ENCODE data around the gene KLHDC2.
A peak's percentile ranks its signal among the peaks of the same experiment; 100 is the strongest.
"Not testable (repeated sequence)": the region's sequence is repeated elsewhere in the genome, so short reads cannot be mapped to it uniquely, and the experiment has no call there.

Gene KLHDC2, protein sequence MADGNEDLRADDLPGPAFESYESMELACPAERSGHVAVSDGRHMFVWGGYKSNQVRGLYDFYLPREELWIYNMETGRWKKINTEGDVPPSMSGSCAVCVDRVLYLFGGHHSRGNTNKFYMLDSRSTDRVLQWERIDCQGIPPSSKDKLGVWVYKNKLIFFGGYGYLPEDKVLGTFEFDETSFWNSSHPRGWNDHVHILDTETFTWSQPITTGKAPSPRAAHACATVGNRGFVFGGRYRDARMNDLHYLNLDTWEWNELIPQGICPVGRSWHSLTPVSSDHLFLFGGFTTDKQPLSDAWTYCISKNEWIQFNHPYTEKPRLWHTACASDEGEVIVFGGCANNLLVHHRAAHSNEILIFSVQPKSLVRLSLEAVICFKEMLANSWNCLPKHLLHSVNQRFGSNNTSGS

DNA sequence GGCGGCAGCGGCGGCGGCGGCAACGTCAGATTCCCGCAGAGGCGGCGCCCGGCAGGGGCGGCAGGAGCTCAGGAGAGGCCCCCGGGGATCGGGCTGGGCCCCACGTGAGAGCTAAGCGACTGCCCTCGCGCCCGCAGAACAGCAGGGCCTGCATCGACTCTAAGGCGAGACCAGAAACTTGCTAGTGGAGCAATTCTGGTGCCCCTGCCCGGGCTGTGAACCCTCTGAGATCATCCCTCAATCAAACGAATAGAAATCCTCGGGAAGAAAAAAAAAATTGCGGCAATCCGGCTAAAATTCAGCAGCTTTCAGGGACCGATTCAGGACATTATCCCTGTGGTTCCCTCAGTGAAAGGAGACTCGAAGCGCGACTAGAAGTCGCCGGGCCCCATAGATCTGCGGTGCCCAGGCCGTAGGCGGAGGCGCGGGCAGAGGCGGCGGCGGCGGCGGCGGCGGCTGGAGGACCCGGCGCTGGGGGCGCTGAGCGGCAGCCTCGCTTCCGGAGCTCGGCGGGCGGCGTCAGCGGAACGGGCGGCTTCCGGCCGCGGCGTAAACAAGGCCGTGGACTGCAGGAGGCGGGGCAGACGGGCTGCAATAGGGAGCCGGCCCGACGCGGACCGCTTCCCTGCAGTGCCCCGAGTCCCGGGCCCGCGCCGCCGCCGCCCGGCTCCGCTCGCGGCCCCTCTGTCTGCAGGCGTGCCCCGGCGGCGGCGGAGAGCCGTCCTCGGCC, at the start of gene KLHDC2:
Gene KLHDC2 (plus strand): TSS at position 583 of the 730 bp plus-strand sequence. CDS start 316 bp downstream, outside the sequence.
- peak; percentile 83 for DNase-seq (ENCODE audit: low read depth)

DNA sequence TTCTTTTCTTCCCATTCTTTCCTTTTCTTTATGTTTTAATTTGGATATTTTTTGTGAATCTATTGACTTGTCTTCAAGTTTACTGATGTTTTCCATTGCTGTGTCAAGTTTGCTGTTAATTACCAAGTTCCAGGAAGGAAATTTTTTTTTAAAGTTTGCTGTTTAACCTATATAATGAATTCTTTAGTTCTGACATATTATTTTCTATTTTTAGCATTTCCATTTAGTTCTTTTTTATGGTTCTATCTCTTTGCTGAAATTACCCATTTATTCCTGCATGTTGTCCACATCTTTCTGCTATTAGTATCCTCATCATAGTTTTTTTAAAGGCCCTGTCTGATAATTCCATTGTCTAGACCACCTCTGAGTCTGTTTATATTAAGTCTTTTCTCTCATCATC, 47.2 kb upstream of the KLHDC2 start:
- DNase-seq (ENCODE audit: low read depth), result no peak

GRCh38 chr14:49721733-49722435, 46.1 kb upstream of the KLHDC2 start:
- DNase-seq (ENCODE audit: low read depth), result not testable (repeated sequence)

DNA sequence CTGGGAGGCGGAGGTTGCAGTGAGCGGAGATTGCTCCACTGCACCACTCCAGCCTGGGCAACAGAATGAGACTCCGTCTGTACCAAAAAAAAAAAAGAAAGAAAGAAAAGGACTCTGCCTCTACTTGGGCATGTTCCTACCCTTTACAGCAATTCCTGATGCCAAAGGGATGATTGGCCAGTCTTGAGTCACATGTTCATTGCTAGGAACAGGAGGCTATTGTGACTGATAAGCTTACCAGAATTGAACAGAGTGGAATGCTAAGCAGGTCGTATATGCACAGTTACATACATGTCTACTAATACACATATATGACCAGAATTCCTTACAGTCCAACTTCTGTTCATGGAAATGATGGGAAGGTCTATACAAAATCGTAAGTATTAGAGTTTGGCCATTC, 40.8 kb upstream of the KLHDC2 start:
- DNase-seq (ENCODE audit: low read depth), result no peak

- DNase-seq (ENCODE audit: low read depth), result no peak
These were observed 35.1 kb upstream of the KLHDC2 start for GRCh38 chr14:49732896-49733295.

GRCh38 chr14:49733836-49734235, 34.1 kb upstream of the KLHDC2 start:
- no peak for DNase-seq (ENCODE audit: low read depth)

DNA sequence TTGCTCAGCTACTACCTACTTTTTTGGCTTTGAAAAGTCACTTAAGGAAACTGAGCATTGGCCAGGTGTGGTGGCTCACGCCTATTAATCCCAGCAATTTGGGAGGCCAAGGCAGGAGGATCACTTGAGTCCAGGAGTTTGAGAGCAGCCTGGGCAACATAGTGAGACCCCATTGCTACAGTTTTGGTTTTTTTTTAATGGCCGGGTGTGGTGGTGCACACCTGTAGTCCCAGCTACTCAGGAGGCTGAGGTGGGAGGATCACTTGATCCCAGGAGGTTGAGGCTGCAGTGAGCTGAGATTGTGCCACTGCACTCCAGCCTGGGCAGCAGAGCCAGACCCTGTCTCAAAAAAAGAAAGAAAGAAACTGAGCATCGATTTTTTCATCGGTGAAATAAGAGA, 32.3 kb upstream of the KLHDC2 start:
- not testable (repeated sequence) for DNase-seq (ENCODE audit: low read depth)

DNA sequence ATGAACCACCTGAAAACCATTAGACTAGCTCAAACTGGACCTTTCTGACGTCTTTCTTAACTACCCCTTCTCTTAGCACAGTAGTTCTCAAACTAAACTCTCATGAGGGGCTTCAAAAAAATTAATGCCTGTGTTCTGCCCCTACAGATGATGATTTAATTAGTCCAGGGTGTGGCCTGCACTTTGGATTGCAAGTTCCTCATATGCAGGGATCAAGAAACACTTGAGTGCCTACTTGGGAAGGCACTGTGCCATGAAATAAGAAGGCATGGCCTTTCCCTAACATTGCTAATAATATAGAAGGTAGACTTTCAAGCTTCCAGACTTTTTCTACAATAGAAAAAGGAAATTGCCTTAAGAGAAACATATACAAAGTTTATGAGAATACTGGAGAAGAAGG, 22.8 kb upstream of the KLHDC2 start:
- no peak for DNase-seq (ENCODE audit: low read depth)

DNA sequence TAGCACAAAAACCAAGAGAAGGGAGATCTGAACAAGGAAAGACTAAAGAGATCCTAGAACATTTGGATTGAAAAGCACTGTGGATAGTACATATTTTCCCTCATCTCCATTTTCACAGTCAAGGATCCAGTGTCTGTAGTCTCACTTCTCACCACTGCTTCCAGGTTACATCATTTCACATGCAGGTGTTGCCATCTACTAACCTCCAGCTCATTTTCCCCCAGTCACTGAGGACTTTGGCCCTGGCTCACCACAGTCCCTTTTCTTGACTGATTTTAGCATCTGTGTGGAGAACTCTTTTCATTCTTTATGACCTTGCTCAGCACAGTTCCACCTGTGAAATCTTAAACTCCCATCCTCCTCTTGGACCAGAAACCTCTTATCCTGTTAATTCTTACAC, 21.5 kb upstream of the KLHDC2 start:
- not testable (repeated sequence) for DNase-seq (ENCODE audit: low read depth)

DNA sequence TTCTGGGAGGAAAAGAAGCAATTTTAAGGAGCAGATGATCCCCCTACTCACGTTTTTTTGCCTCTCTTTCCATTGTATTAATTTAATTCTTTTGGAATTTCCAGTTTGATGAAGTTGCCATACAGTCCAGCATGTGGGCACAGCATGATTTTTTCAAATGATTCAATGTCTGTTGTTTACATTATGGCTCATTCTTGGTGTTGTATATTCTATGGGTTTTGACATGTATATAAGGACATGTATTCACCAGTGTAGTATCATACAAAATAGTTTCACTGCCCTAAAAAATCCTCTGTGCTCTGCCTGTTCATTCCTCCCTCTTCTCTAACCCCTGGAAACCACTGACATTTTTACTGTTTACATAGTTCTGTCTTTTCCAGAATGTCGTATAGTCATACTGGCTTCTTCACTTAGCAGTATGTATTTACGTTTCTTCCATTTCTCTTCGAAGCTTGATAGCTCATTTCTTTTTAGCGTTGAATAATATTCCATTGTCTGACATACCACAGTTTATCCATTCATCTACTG, 13.3 kb upstream of the KLHDC2 start:
- no peak for DNase-seq (ENCODE audit: low read depth)

DNA sequence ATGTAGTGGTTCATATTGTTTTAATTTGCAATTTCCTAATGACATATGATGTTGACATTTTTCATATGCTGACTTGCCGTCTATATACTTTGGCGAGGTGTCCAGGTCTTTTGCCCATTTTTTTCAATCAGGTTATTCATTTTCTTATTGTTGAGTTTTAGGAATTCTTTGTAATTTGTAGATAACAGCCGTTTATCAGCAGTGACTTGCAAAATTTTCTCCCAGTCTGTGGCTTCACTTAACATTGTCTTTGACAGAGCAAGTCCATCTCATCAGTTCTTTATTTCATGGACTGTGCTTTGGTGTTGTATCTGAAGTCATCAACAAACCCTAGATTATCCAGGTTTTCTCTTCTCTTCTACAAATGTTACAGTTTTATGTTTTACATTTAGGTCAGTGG, 12.6 kb upstream of the KLHDC2 start:
- DNase-seq (ENCODE audit: low read depth), result no peak

DNA sequence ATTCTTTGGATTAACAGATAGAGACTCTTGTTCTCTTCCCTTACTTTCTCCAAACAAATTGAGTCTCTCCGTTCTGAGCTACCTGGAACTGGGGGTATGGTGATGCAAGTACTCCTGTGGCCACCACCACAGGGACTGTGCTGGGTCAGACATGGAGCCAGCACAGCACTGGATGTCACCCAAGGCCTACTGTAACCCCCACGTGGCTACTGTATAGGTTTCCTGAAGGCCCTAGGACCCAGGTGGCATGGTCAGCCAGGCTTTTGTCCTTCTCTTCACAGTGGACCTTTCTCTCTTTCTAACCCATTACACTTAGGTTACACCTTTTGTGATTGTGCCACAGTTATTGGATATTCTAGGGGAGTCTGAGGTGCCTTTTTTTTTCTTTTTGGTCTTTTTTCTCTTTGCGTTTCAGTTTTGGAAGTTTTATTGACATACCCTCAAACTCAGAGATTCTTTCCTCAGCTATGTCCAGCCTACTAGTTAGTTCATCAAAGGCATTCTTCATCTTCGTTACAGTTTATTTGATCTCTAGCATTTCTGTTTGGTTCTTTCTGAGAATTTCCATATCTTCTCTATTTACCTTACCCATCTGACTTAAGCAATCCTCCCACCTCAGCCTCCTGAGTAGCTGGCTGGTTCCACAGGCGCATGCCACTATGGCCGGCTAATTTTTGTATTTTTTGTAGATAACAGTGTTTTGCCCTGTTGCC, 6.0 kb upstream of the KLHDC2 start:
- DNase-seq (ENCODE audit: low read depth), result no peak

DNA sequence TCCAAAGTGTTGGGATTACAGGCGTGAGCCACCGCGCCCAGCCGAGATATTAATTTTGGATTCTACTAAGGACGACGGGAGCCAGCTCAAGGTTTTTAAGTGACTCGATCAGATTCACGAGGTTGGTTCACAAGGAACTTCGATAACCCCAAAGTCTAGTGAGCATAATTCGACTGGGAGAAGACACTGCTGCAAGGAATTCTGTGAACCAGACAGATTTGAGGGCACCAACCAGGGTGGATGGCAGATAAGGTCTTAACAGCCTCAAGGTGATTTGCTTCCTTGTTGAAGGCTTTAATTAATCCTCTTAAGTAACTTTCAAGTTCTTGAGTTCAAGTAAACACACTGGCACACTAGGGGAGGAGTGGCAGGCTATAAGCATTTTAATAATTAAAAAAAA, 1.1 kb upstream of the KLHDC2 start:
- no peak for DNase-seq (ENCODE audit: low read depth)

DNA sequence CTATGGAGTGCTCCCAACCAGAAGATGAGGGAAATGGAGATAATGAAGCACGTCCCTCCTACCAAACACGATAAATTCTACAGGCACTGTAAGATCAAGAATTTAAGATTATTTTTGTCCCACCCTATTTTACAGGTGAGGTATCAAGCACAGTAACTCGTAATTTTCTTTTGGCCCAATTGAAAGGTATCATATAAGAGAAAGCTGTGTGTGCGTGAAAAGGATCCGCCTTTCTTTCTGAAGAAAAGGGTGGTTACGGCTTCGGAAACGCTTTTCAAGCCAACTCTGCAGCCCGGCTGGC, 733 bp upstream of the KLHDC2 start:
- no peak for DNase-seq (ENCODE audit: low read depth)

DNA sequence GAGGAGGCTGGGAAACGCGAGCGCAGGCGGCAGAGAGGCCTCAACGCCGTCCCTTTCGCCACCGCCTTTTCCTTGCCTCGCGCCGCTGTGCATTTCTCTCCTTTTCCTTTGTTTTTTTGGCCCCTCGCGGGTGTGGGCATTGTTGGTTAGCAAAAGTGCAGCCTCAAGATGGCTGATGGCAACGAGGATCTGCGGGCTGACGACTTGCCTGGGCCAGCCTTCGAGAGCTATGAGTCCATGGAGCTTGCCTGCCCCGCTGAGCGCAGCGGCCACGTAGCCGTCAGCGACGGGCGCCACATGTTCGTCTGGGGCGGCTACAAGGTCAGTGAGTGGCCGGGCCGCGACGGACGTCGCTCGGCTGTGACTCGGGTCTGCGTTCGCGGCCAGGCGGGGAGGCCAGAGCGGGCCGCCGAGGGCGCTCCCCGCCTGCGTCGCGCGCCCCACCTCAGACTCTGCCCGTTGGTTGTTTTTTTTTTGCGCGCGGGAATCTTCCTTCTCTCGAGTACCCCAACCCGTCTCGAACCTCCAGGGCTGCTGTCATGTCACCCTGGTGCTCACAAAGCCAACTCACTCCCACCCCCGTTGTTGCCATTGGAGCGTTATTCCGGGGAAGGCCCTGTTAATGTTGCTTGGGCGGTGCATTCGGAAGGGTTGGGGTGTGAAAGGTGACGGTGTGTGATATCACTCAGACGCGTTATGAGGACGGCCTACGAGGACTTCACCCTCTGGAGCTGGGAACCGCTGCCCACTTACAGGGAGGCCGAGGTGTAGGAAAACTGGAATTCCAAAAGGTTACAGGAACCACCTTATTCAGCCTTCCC, 558 bp downstream of the KLHDC2 start:
- peak; percentile 72 for DNase-seq (ENCODE audit: low read depth)

DNA sequence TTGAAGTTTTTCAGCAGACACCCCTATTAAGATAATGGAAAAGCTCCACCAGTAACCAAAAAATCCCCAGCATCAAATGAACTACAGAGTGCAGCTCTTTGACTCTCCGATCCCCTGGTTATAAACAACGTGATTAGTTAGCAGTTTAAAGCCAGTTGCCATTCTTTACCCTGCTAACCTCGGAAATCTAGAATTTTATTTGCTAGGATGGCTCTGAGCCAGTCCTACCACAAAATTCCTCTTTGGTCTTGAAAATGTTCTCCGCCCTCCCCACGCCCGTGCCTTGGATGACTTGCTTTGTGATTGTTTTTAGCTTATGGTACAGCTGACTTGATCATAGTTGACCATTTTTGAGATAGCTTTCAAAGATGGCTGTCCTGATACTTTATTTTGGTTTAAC, 1.2 kb downstream of the KLHDC2 start:
- DNase-seq (ENCODE audit: low read depth), result no peak

DNA sequence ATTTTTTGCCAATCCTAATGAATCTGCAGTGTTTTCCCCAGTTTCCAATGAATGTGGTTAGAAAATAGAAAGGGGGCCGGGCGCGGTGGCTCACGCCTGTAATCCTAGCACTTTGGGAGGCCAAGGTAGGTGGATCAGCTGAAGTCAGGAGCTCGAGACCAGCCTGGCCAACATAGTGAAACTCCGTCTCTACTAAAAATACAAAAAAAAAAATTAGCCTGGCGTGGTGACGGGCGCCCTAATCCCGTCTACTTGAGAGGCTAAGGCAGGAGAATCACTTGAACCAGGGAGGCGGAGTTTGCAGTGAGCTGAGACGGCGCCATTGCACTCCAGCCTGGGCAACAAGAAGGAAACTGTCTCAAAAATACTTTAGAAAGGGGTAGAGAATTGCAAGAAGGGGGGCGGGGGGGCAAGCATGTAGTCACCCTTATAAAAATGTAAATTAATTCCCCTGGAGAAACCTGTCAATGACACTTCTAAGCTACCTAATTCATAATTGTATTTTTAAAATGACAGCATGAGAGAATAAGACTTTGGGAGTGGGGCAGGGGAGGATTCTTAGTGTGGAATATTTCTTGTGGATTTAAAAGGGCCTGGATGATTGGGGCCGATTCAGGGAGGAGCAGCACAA, 1.7 kb downstream of the KLHDC2 start:
- no peak for DNase-seq (ENCODE audit: low read depth)

- no peak for DNase-seq (ENCODE audit: low read depth)
These were observed 2.4 kb downstream of the KLHDC2 start for GRCh38 chr14:49770212-49770817.

DNA sequence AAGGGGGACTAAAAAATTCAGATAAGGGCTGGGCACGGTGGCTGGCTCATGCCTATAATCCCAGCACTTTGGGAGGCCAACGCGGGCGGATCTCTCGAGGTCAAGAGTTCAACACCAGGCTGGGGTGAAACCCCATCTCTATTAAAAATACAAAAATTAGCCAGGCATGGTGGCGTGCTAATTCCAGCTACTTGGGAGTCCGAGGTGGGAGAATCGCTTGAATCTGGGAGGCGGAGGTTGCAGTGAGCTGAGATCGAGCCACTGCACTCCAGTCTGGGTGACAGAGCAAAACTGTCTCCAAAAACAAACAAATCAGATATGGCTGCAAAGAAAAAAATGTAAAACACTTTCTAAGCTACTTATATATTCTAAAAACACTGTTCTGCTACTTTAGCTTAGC, 3.7 kb downstream of the KLHDC2 start:
- DNase-seq (ENCODE audit: low read depth), result not testable (repeated sequence)

- DNase-seq (ENCODE audit: low read depth), result no peak
These were observed 6.2 kb downstream of the KLHDC2 start for GRCh38 chr14:49774106-49774505.

Data from activated T-cell treated with anti-CD3 and anti-CD28 coated beads for 24 hours (primary cell).